Occipital lobe (tissue), 2 donors: ENCODE results near the gene SLC25A26. TPM values are rescaled to one million over a fixed set of nuclear protein-coding genes. Genes with fewer than 3 reads are reported as not detected.

Experiments used
- DNase-seq: peaks from one replicate; lab custom pipeline; 2025; lab: John Stamatoyannopoulos, UW
- total RNA-seq: library from RNA; depleted of rRNA; stranded (reverse); fragments of >200 nt; gene quantifications from one replicate; pipeline ENCODE4 v1.2.3, GENCODE V29; 2014

SLC25A26 gene
- total RNA-seq, 1 donor from 2014 or later: 39.0 TPM

DNA sequence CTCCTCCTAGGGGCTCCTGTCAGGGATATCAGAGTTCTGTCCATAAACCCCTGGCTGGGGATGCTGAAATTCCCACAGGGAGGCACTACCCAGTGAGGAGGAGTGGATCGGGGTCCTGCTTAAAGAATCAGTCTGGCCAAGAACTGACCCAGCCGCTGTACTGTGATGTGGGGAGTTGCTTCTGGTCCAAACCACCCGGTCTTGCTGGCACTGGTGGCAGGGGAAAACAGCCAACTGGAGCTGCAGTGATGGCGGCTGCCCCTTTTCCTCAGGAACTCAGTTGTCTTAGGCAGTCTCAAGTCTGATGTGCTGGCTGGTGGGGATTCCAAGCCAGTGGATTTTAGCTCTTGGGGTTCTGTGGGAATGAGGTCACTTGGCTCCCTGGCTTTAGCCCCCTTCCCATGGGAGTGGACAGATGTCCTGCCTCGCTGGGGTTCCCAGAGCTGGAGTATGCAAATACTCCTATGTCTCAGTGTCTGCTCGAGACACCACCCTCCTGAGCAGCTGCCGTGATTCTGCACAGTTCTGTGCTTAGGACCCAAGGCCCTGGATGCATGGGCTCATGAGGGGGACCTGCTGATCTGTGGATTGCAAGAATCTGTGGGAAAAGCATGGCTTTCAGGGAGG is 97.1 kb downstream of the SLC25A26 start:
- DNase-seq: no peak

DNA sequence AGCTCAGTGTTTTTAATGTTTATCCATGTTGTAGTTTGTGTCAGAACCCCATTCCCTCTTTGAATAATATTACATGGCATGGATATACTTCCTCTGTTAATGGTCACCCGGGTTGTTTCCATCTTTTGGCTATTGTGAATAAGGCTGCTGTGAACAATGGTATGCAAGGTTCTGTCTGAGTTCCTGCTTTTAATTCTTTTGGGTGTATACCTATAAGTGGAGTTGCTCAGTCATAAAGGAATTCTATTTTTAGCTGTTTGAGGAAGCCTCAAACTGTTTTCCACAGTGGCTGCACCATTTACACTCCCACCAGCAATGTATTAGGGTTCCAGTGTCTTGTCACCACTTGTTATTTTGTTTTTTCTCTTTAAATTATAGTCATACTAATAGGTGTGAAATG is 99.6 kb downstream of the SLC25A26 start:
- no peak for DNase-seq

DNA sequence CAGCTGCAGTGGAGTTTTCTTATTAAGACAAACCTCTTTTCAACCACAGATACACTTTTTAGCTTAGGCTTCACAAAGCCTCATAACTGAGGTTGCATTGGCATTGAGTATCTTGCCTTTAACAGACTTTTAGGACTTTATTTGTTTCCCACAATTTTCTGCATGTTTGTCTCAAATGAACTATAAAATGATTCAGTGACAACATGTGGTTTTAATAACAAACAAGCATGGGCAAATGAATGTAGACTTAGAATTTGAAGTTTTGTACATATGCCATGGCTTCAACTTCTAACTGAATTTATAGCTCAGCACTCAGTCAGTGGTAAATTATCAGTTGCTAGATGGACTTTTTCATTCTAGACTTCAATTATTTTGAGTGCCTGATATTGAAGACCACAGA is 101.6 kb downstream of the SLC25A26 start:
- no peak for DNase-seq

- DNase-seq: no peak
Measured at GRCh38 chr3:66326340-66326739, 105.5 kb downstream of the SLC25A26 start.

DNA sequence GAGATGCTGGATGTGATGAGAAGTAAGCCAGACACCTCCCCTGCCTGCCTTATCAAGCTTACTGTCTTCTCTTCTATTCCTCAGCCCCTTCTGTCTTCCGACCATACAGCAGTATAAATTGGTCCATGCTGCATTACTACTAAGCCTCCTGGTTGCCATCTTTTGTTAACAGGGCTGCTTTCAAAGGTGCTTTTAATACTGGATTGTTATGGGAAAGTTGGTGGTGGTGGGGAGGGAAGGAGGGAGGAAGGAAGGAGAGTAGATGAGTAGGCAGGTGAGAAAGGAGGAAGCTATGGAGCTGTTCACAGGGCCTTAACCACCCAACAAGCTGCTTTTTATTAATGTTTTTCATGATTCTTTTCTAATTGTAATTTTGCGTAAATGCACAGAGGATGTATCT is 114.9 kb downstream of the SLC25A26 start:
- DNase-seq: no peak

DNA sequence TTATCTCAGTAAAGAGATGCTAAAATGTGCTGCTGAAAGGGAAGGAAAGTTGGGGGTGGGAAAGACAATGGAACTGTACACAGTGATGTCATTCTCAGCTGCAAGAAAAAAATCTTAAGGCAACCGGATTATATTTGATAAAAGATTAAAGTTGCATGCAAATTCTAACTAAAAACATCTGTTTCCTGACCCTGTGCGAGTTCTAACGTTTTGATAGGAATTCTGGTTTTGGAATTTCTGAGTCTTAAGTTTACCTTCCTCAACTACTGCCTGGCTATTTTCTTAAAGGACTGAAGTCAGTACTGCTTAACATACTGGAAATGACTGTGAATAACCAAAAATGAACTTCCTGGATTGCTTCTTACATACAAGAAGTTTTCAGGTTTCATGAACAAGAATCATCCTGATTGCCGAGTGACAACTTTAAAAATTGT is 115.5 kb downstream of the SLC25A26 start:
- DNase-seq: no peak

GRCh38 chr3:66338927-66339326 is 118.1 kb downstream of the SLC25A26 start:
- no peak for DNase-seq

DNA sequence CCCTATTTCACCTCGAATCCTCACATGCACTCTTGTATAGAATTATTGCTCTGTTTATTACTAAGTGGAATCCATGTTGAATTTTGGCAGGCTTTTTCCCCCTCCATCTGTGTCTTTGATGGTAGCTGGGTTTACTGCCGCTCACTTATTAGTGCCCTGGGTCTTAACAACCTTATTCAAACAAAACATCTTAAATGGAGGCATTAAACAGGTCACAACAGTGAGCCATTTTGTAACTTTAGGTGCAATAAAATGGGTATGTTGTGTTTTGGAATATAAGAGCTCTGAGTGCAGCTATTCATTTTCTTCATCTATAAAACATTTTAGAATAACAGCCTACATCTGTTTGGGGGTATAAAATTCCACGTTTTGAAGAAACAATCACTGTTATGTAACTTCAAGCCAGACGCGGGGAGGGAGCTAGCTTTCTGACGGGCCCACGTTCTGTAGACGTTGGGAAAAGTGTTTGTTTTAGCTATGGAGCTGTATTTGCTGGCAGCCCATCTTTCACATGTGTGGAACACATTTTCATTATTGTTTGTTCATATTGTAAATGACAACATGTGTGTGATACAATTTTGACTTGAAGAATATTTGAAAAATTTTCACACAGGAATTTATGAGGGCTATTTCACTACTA is 122.0 kb downstream of the SLC25A26 start:
- no peak for DNase-seq

DNA sequence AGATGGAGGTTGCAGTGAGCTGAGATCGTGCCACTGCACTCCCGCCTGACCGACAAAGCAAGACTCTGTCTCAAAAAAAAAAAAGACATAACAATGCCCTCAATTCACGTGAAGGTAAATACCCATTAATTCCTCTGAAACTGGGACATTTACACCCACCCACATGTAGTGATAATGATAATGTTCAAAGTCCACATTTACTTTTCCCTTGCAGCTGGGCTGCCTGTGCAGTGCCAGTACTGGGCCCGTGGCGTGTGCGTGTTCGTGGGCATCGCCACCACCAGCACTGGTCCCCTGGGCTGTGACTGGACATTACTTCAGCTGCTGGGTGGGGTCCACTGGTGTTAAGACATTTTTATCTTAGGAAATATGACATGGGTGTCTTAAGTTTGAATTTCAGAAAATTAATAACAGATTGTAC is 123.6 kb downstream of the SLC25A26 start:
- DNase-seq: no peak

DNA sequence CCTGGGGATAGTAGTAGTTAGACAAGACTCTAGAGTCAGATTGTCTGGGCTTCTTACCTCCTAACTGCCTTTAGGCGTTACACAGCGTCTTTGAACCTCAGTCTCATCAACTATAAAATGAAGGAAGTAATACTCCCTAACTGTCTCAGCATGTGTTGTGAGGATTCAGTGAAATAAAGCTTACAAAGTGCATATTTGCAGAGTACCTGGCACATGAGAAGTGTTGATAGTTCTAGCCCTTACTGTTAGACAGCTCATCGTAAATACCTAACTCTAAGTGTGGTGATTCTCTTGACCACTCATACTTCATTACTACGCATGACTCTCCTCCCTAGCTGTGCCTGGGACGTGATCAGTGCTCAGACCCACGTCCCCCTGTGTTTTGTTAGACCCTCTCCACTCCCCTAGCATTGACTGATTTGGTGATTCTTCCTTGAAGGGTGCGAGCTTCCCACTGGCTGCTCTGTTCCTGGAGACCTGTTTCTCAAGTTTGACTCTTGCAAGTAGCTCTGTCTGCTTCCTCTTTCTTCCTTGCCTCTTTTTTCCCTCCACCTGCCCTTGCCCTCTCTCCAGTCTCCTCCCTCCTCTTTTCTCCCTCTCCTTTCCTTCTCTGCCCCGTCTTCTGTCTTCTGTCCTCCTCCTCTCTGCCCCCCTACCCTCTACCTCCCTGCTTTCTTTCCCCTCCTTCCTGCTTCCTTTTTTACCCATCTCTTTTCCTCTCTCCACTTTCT is 124.2 kb downstream of the SLC25A26 start:
- no peak for DNase-seq

GRCh38 chr3:66348704-66349103 is 127.9 kb downstream of the SLC25A26 start:
- no peak for DNase-seq

GRCh38 chr3:66350601-66351000 is 129.8 kb downstream of the SLC25A26 start:
- DNase-seq: no peak

- no peak for DNase-seq
Measured at GRCh38 chr3:66353039-66353438, 132.2 kb downstream of the SLC25A26 start.

DNA sequence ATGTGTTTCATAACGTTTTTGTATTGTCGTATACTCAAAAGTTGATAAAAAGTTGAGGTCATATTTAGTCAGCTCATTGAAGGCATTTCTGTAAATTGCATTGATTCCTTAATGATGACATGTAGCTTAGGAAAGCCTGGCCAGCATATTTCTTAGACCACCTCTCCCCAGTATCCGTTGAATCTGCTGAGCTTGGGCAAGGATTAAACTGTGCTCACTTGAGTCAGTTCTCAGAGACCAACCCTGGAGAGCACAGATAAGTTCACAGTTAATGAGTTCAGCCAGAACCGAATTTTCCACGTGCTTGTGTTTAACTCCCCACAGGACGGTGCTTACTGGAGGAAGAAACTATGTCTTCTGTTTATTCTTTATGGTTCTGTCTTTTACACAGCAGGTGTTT is 132.7 kb downstream of the SLC25A26 start:
- no peak for DNase-seq

GRCh38 chr3:66354001-66354400 is 133.2 kb downstream of the SLC25A26 start:
- DNase-seq: no peak

DNA sequence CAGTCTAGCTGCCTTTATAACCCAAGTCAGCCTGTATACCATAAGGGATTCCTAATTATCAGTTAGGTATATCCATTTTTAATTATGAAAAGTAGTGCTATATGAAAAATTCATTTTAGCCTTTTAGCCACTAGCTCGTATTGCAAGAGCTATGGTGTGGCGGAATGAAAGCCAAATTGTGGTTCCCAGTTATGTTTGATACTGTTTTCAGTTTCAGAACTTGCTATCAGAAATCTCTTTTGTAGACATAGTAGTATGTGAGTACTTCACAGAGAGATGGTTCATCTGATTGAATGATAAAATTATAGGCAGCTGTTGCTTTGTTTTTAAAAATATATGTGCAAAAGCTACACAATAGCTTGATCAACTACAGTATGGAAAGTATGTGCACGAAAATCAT is 134.6 kb downstream of the SLC25A26 start:
- no peak for DNase-seq

DNA sequence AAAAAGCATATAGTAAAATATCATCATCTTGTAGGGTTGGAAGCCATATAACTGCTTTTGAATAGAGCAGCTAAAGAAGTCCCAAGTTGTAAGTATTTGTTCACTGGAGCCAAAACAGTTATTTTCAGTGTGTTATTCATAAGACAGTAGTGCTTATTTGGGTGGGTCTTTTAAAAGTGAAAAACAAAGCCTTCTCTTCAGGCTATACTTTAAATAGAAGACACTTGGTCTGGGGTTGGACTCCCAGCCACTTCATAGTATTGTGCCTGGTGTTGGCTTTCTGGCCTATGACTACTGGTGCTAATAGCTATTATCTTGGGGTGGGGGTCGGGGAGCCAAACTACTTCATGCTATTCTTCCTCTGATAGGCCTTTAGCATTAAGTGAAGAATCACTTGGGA is 135.2 kb downstream of the SLC25A26 start:
- no peak for DNase-seq

DNA sequence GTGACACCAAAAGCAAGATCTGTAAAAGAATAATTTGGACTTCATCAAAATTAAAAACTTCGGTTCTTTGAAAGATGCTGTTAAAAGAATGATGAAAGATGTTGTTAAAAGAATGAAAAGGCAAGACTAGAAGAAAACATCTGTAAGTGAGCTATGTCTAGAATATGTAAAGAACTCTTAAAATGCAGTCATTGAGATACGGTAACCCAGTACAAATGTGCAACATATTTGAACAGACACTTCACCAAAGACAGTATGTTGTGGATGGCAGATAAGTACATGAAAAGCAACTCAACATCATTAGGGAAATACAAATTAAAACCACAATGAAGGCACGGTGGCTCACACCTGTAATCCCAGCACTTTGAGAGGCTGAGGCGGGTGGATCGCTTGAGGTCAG is 140.6 kb downstream of the SLC25A26 start:
- DNase-seq: no peak

GRCh38 chr3:66362541-66362941 is 141.7 kb downstream of the SLC25A26 start:
- DNase-seq: no peak

DNA sequence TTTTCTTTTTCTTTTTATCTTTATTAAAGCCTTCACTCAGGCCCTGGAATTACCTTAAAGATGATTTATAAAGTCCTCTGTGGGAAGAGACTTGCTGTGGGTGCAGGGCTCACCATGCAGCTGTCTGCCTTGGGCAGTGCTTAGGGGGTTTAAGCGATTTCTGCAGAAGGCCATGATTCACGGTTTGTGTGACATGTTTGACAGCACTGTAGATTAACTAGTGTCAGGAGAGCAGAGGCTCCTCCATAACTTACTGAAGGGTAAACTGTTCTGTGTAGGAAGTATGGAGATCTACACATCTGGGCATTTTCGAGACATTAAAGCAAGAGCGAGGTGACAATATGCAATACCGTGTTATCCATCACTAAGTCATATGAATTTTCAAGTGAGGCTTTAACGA is 142.3 kb downstream of the SLC25A26 start:
- no peak for DNase-seq

DNA sequence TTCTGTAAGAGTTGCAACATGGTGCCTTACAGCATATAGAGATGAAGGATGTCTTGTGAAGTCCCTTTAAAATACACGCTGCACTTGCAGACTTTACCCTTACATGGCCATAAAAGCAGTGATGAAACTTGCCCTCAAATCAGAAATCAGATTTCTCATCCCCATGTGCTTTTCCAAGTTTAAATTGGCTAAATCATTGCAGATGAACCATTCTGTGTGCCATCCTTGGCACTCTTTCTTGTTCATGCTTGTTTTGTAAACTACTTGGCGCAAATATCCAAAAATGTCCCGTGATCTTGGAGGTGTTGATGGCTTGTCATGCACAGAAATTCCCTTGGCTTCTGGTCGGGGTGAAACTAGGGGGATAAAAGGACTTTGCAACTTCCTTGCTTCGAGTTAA is 144.3 kb downstream of the SLC25A26 start:
- no peak for DNase-seq

GRCh38 chr3:66366747-66367146 is 145.9 kb downstream of the SLC25A26 start:
- no peak for DNase-seq

- DNase-seq: no peak
Measured at GRCh38 chr3:66367979-66368378, 147.2 kb downstream of the SLC25A26 start.
